ENCODE measurements around the gene LMO3. TPM values are rescaled to one million over a fixed set of nuclear protein-coding genes. Genes with fewer than 3 reads are reported as not detected.

LMO3 gene
- polyA plus RNA-seq (2013, experiment 1 of 2): 27.7 TPM
- 30.4 TPM for polyA plus RNA-seq (2013, experiment 2 of 2)

- peak within 1 kb of the TSS; percentile 83 for H3K4me2 ChIP-seq (ENCODE audit: insufficient read depth, low read length, poor library complexity, severe bottlenecking)
- peak within 1 kb of the TSS; percentile 91 for H3K27ac ChIP-seq (replicated peaks; ENCODE audit: low read length)
- H3K4me1 ChIP-seq (ENCODE audit: control insufficient read depth in 2 of 2, insufficient read depth in 1 of 2, low read depth in 1 of 2, low read length in 2 of 2): peaks cover 22 to 24% of the 10 kb centered on the region in 2 donors
- peak within 1 kb of the TSS; percentile 91 for H3K18ac ChIP-seq (ENCODE audit: low read length)
- H4K91ac ChIP-seq (ENCODE audit: low read depth, low read length, poor library complexity): no peak within 1 kb of the TSS
- H3K27me3 ChIP-seq (ENCODE audit: control insufficient read depth in 3 of 3, insufficient read depth in 3 of 3, low read depth in 1 of 3, low read length in 3 of 3): peaks cover 0 to 61% (median 14%) of the 10 kb centered on the region in 3 experiments
- peak within 1 kb of the TSS; percentile 92 for H3K14ac ChIP-seq (ENCODE audit: low read length)
- WGBS, 2 donors (ENCODE audit: extremely low coverage in 2 of 2, insufficient read length in 2 of 2, insufficient replicate concordance in 1 of 2): no CpG with 5 or more reads among the region's 2 CpGs
- H2BK5ac ChIP-seq (ENCODE audit: low read length): peak within 1 kb of the TSS; percentile 46
- no peak within 1 kb of the TSS for H2BK120ac ChIP-seq (ENCODE audit: low read depth, low read length)
- no peaks in the 10 kb centered on the region for H3K79me1 ChIP-seq (ENCODE audit: low read depth, low read length)
- peak within 1 kb of the TSS; percentile 51 to 87 for H3K4me3 ChIP-seq (ENCODE audit: low read length in 2 of 2)
- no peak for DNase-seq (ENCODE audit: low spot score)
- H3K4ac ChIP-seq (ENCODE audit: low read length): no peak within 1 kb of the TSS
- H2AFZ ChIP-seq (ENCODE audit: low read length): peak within 1 kb of the TSS; percentile 92
- H2BK15ac ChIP-seq (ENCODE audit: low read length): no peak within 1 kb of the TSS
- H3K9ac ChIP-seq (ENCODE audit: low read depth, low read length, poor library complexity): peak within 1 kb of the TSS; percentile 84
- H3K9me3 ChIP-seq (replicated peaks in 1 of 2; ENCODE audit: control insufficient read depth in 2 of 2, insufficient read depth in 1 of 2, low read depth in 1 of 2, low read length in 2 of 2): no peaks in the 10 kb centered on the region
- no peak within 1 kb of the TSS for H2BK12ac ChIP-seq (ENCODE audit: low read length)
- H4K8ac ChIP-seq (ENCODE audit: low read depth, low read length): no peak within 1 kb of the TSS
- no peaks in the 10 kb centered on the region for H3K36me3 ChIP-seq (replicated peaks in 1 of 2; ENCODE audit: control insufficient read depth in 2 of 2, insufficient read depth in 2 of 2, low read length in 2 of 2)
- H2AK5ac ChIP-seq (ENCODE audit: low read depth, low read length): no peak within 1 kb of the TSS
- H3K23ac ChIP-seq (ENCODE audit: low read depth, low read length, poor library complexity): no peak within 1 kb of the TSS
These were observed at the start of gene LMO3 for GRCh38 chr12:16606117-16606200. LMO3 (minus strand) TSS chr12:16606162; CDS start chr12:16600860, 5,302 bp downstream.

GRCh38 chr12:16636435-16637055, 30.6 kb upstream of the LMO3 start:
- no peak overlapping the region for H2BK15ac ChIP-seq (ENCODE audit: low read length)
- no peak overlapping the region for H2AFZ ChIP-seq (ENCODE audit: low read length)
- no peak overlapping the region for H4K8ac ChIP-seq (ENCODE audit: low read depth, low read length)
- no peak overlapping the region for H3K23ac ChIP-seq (ENCODE audit: low read depth, low read length, poor library complexity)
- H3K27ac ChIP-seq (replicated peaks; ENCODE audit: low read length): no peak overlapping the region
- H2BK12ac ChIP-seq (ENCODE audit: low read length): no peak overlapping the region
- H3K4me3 ChIP-seq (ENCODE audit: low read length in 2 of 2): no peak overlapping the region
- no peak overlapping the region for H2BK120ac ChIP-seq (ENCODE audit: low read depth, low read length)
- no peak overlapping the region for H4K91ac ChIP-seq (ENCODE audit: low read depth, low read length, poor library complexity)
- H3K27me3 ChIP-seq (ENCODE audit: control insufficient read depth in 3 of 3, insufficient read depth in 3 of 3, low read depth in 1 of 3, low read length in 3 of 3): no peaks in the 10 kb centered on the region
- H2AK5ac ChIP-seq (ENCODE audit: low read depth, low read length): no peak overlapping the region
- H3K4me2 ChIP-seq (ENCODE audit: insufficient read depth, low read length, poor library complexity, severe bottlenecking): no peak overlapping the region
- DNase-seq (ENCODE audit: low spot score): no peak
- no peak overlapping the region for H3K9ac ChIP-seq (ENCODE audit: low read depth, low read length, poor library complexity)
- no peaks in the 10 kb centered on the region for H3K4me1 ChIP-seq (ENCODE audit: control insufficient read depth in 2 of 2, insufficient read depth in 1 of 2, low read depth in 1 of 2, low read length in 2 of 2)
- H3K18ac ChIP-seq (ENCODE audit: low read length): no peak overlapping the region
- no peak overlapping the region for H3K14ac ChIP-seq (ENCODE audit: low read length)
- no peaks in the 10 kb centered on the region for H3K36me3 ChIP-seq (replicated peaks in 1 of 2; ENCODE audit: control insufficient read depth in 2 of 2, insufficient read depth in 2 of 2, low read length in 2 of 2)
- no CpG with 5 or more reads among the region's 2 CpGs for whole genome bisulfite sequencing, 2 donors (ENCODE audit: extremely low coverage in 2 of 2, insufficient read length in 2 of 2, insufficient replicate concordance in 1 of 2)
- no peaks in the 10 kb centered on the region for H3K9me3 ChIP-seq (replicated peaks in 1 of 2; ENCODE audit: control insufficient read depth in 2 of 2, insufficient read depth in 1 of 2, low read depth in 1 of 2, low read length in 2 of 2)
- no peak overlapping the region for H2BK5ac ChIP-seq (ENCODE audit: low read length)
- H3K79me1 ChIP-seq (ENCODE audit: low read depth, low read length): no peaks in the 10 kb centered on the region
- H3K4ac ChIP-seq (ENCODE audit: low read length): no peak overlapping the region

GRCh38 chr12:16634786-16635185, 28.8 kb upstream of the LMO3 start:
- H3K4ac ChIP-seq (ENCODE audit: low read length): no peak overlapping the region
- H3K4me2 ChIP-seq (ENCODE audit: insufficient read depth, low read length, poor library complexity, severe bottlenecking): no peak overlapping the region

GRCh38 chr12:16626991-16627390, 21.0 kb upstream of the LMO3 start:
- H3K79me1 ChIP-seq (ENCODE audit: low read depth, low read length): no peaks in the 10 kb centered on the region
- no peak overlapping the region for H2AK5ac ChIP-seq (ENCODE audit: low read depth, low read length)
- no peaks in the 10 kb centered on the region for H3K27me3 ChIP-seq (ENCODE audit: control insufficient read depth in 3 of 3, insufficient read depth in 3 of 3, low read depth in 1 of 3, low read length in 3 of 3)
- no peak overlapping the region for H3K4me3 ChIP-seq (ENCODE audit: low read length in 2 of 2)
- H3K36me3 ChIP-seq (replicated peaks in 1 of 2; ENCODE audit: control insufficient read depth in 2 of 2, insufficient read depth in 2 of 2, low read length in 2 of 2): no peaks in the 10 kb centered on the region
- no peak overlapping the region for H2BK120ac ChIP-seq (ENCODE audit: low read depth, low read length)
- no peak overlapping the region for H2BK12ac ChIP-seq (ENCODE audit: low read length)
- H3K4me2 ChIP-seq (ENCODE audit: insufficient read depth, low read length, poor library complexity, severe bottlenecking): no peak overlapping the region
- no peaks in the 10 kb centered on the region for H3K9me3 ChIP-seq (replicated peaks in 1 of 2; ENCODE audit: control insufficient read depth in 2 of 2, insufficient read depth in 1 of 2, low read depth in 1 of 2, low read length in 2 of 2)
- no peak overlapping the region for H4K91ac ChIP-seq (ENCODE audit: low read depth, low read length, poor library complexity)
- H3K4ac ChIP-seq (ENCODE audit: low read length): no peak overlapping the region
- H3K23ac ChIP-seq (ENCODE audit: low read depth, low read length, poor library complexity): no peak overlapping the region
- H4K8ac ChIP-seq (ENCODE audit: low read depth, low read length): no peak overlapping the region
- no peak for DNase-seq (ENCODE audit: low spot score)
- no peak overlapping the region for H2BK5ac ChIP-seq (ENCODE audit: low read length)
- H3K18ac ChIP-seq (ENCODE audit: low read length): no peak overlapping the region
- H2BK15ac ChIP-seq (ENCODE audit: low read length): no peak overlapping the region
- H2AFZ ChIP-seq (ENCODE audit: low read length): no peak overlapping the region
- H3K27ac ChIP-seq (replicated peaks; ENCODE audit: low read length): no peak overlapping the region
- H3K14ac ChIP-seq (ENCODE audit: low read length): no peak overlapping the region
- no peak overlapping the region for H3K9ac ChIP-seq (ENCODE audit: low read depth, low read length, poor library complexity)
- no peaks in the 10 kb centered on the region for H3K4me1 ChIP-seq (ENCODE audit: control insufficient read depth in 2 of 2, insufficient read depth in 1 of 2, low read depth in 1 of 2, low read length in 2 of 2)
- no CpG with 5 or more reads among the region's 1 CpG for WGBS, 2 donors (ENCODE audit: extremely low coverage in 2 of 2, insufficient read length in 2 of 2, insufficient replicate concordance in 1 of 2)

More at GRCh38 chr12:16634786-16635185, 28.8 kb upstream of the LMO3 start:
- Histone ChIP-seq H2BK5ac (ENCODE audit: low read length) (no peak overlapping the region), H2BK12ac (ENCODE audit: low read length) (no peak overlapping the region), H2BK15ac (ENCODE audit: low read length) (no peak overlapping the region), H3K36me3 (replicated peaks in 1 of 2; ENCODE audit: control insufficient read depth in 2 of 2, insufficient read depth in 2 of 2, low read length in 2 of 2) (no peaks in the 10 kb centered on the region), H3K4me3 (ENCODE audit: low read length in 2 of 2) (no peak overlapping the region), H2AK5ac (ENCODE audit: low read depth, low read length) (no peak overlapping the region), H3K27ac (replicated peaks; ENCODE audit: low read length) (no peak overlapping the region), H3K18ac (ENCODE audit: low read length) (no peak overlapping the region), H3K14ac (ENCODE audit: low read length) (no peak overlapping the region), H2AFZ (ENCODE audit: low read length) (no peak overlapping the region), H4K8ac (ENCODE audit: low read depth, low read length) (no peak overlapping the region), H3K9ac (ENCODE audit: low read depth, low read length, poor library complexity) (no peak overlapping the region), H3K9me3 (replicated peaks in 1 of 2; ENCODE audit: control insufficient read depth in 2 of 2, insufficient read depth in 1 of 2, low read depth in 1 of 2, low read length in 2 of 2) (no peaks in the 10 kb centered on the region), H3K79me1 (ENCODE audit: low read depth, low read length) (no peaks in the 10 kb centered on the region), H3K23ac (ENCODE audit: low read depth, low read length, poor library complexity) (no peak overlapping the region), H3K4me1 (ENCODE audit: control insufficient read depth in 2 of 2, insufficient read depth in 1 of 2, low read depth in 1 of 2, low read length in 2 of 2) (no peaks in the 10 kb centered on the region), H4K91ac (ENCODE audit: low read depth, low read length, poor library complexity) (no peak overlapping the region), H3K27me3 (ENCODE audit: control insufficient read depth in 3 of 3, insufficient read depth in 3 of 3, low read depth in 1 of 3, low read length in 3 of 3) (no peaks in the 10 kb centered on the region), H2BK120ac (ENCODE audit: low read depth, low read length) (no peak overlapping the region)
- no peak for DNase-seq (ENCODE audit: low spot score)
- WGBS, 2 donors (ENCODE audit: extremely low coverage in 2 of 2, insufficient read length in 2 of 2, insufficient replicate concordance in 1 of 2): no CpG with 5 or more reads among the region's 1 CpG

Measured in neuronal stem cell (in vitro differentiated cells).